ENCODE measurements around the gene HCK. TPM values are rescaled to one million over a fixed set of nuclear protein-coding genes. Genes with fewer than 3 reads are reported as not detected.

The HCK gene
- total RNA-seq, 2 donors from 2014 or later, result 2.1 to 4.3 TPM

- ATAC-seq, result no peak
- peaks cover 0 to 9% of the 10 kb centered on the region in 2 donors for H3K27me3 ChIP-seq
- no peaks in the 10 kb centered on the region for H3K9me3 ChIP-seq
- no peak overlapping the region for H3K4me3 ChIP-seq
- intact Hi-C loops (cut with DNase I), result loop anchor here (10.0 kb wide), 1 partner anchor 182 kb away; no protein-coding TSS in a partner anchor
- H3K4me1 ChIP-seq, result peaks cover 1% of the 10 kb centered on the region
- DNase-seq, result no peak
- TF ChIP-seq POLR2A (IDR thresholded peaks at IDR 0.05), result no peak
- TF ChIP-seq CTCF (IDR thresholded peaks at IDR 0.05), result no peak
- no peaks in the 10 kb centered on the region for H3K36me3 ChIP-seq (replicated peaks in 1 of 2; ENCODE audit: insufficient read depth in 1 of 2, low read depth in 2 of 2)
- 29 to 38% methylated on average over 10 of the region's 10 CpGs for WGBS, 2 donors
- H3K27ac ChIP-seq, result no peak overlapping the region
These were observed 15.1 kb upstream of the HCK start for GRCh38 chr20:32036716-32037485.

GRCh38 chr20:32037929-32038328 is 14.1 kb upstream of the HCK start:
- no peak for DNase-seq
- no peaks in the 10 kb centered on the region for H3K9me3 ChIP-seq
- TF ChIP-seq POLR2A (IDR thresholded peaks at IDR 0.05), result no peak
- no peak for TF ChIP-seq CTCF (IDR thresholded peaks at IDR 0.05)
- H3K4me3 ChIP-seq, result no peak overlapping the region
- no peaks in the 10 kb centered on the region for H3K4me1 ChIP-seq
- peaks cover 0 to 9% of the 10 kb centered on the region in 2 donors for H3K27me3 ChIP-seq
- intact Hi-C loops (cut with DNase I), result loop anchor here (10.0 kb wide), 1 partner anchor 183 kb away; no protein-coding TSS in a partner anchor
- ATAC-seq, result no peak
- H3K36me3 ChIP-seq (replicated peaks in 1 of 2; ENCODE audit: insufficient read depth in 1 of 2, low read depth in 2 of 2), result no peaks in the 10 kb centered on the region
- no peak overlapping the region for H3K27ac ChIP-seq
- WGBS, 2 donors, result 70 to 72% methylated on average over 4 of the region's 4 CpGs

- DNase-seq (peak in 2 of 4 donors; percentile 8 to 63), ATAC-seq (no peak)
- Histone ChIP-seq H3K27ac (peak overlapping the region in 1 of 4 donors; percentile 49), H3K4me3 (no peak overlapping the region), H3K36me3 (replicated peaks in 1 of 2; ENCODE audit: insufficient read depth in 1 of 2, low read depth in 2 of 2) (no peaks in the 10 kb centered on the region), H3K4me1 (no peaks in the 10 kb centered on the region), H3K9me3 (no peaks in the 10 kb centered on the region), H3K27me3 (no peaks in the 10 kb centered on the region)
- TF ChIP-seq POLR2A (IDR thresholded peaks at IDR 0.05) (no peak), CTCF (IDR thresholded peaks at IDR 0.05) (no peak)
- WGBS, 2 donors, result 39 to 54% methylated on average over 3 to 7 of the region's 10 CpGs
- intact Hi-C loops (cut with DNase I), result no loop called here
These were observed 11.7 kb upstream of the HCK start for GRCh38 chr20:32040142-32040953.

GRCh38 chr20:32045999-32046398 is 6.0 kb upstream of the HCK start:
- Histone ChIP-seq H3K27ac (no peak overlapping the region), H3K9me3 (no peaks in the 10 kb centered on the region), H3K36me3 (replicated peaks in 1 of 2; ENCODE audit: insufficient read depth in 1 of 2, low read depth in 2 of 2) (no peaks in the 10 kb centered on the region), H3K4me1 (no peaks in the 10 kb centered on the region), H3K27me3 (no peaks in the 10 kb centered on the region), H3K4me3 (no peak overlapping the region)
- TF ChIP-seq POLR2A (IDR thresholded peaks at IDR 0.05) (no peak), CTCF (IDR thresholded peaks at IDR 0.05) (no peak)
- ATAC-seq, result no peak
- WGBS, 2 donors, result 52 to 68% methylated on average over 3 of the region's 3 CpGs
- no peak for DNase-seq
- intact Hi-C loops (cut with DNase I), result no loop called here

Measured in body of pancreas (tissue), 4 donors.